A549 (cell line): ENCODE results near the gene PAPPA. TPM values are rescaled to one million over a fixed set of nuclear protein-coding genes. Genes with fewer than 3 reads are reported as not detected.

Experiments used
- ATAC-seq, 2 experiments: fragments of 200-7000 bp in 1 of 2; fragments of >200 bp in 1 of 2; cut with Nextera tagmentation in 1 of 2; cut with Tn5 transposase in 1 of 2; 3 replicates each; pipeline versions ENCODE4 v1.8.0 to v1.9.1; 2018 to 2020; ENCODE audit warnings: mild to moderate bottlenecking in 1 of 2, moderate library complexity in 1 of 2
- CTCF ChIA-PET: fragments of 300-600 bp; sonication (Branson Sonifier 250); formaldehyde crosslinking; extraction: SDS; loops from one replicate; lab custom pipeline; 2021; ENCODE audit warnings: antibody characterized with exemption, inconsistent platforms; lab: Yijun Ruan, JAX
- POLR2A ChIA-PET: fragments of 350-600 bp; formaldehyde crosslinking; extraction: SDS; loops from one replicate; lab custom pipeline; 2021; ENCODE audit warnings: antibody characterized with exemption, inconsistent platforms; lab: Yijun Ruan, JAX
- DNase-seq, 2 experiments: peaks; one replicate each; pipeline versions ENCODE4 v3.0.0 to v3.0.0-alpha.2; 2011 to 2016; ENCODE audit warnings: low read depth in 1 of 2, low spot score in 1 of 2
- FAIRE-seq: peaks from 2 replicates; lab custom pipeline; 2011; peaks lifted over from hg19 to GRCh38; lab: Jason Lieb, UNC
- H3K27ac ChIP-seq, 2 experiments: fragments of >200 bp; sonication (Bioruptor Twin); formaldehyde crosslinking; 3 replicates each; pipeline ENCODE4 v1.5.1; 2016 to 2017
- H3K4me1 ChIP-seq: fragments of >200 bp; sonication (Bioruptor Twin); formaldehyde crosslinking; 3 replicates; pipeline ENCODE4 v1.6.1; 2016
- H3K4me2 ChIP-seq: fragments of >200 bp; sonication (Bioruptor Twin); formaldehyde crosslinking; 3 replicates; pipeline ENCODE4 v1.6.1; 2016
- H3K4me3 ChIP-seq: fragments of >200 bp; sonication (Bioruptor Twin); formaldehyde crosslinking; 3 replicates; pipeline ENCODE4 v1.5.1; 2016
- H3K9me3 ChIP-seq: fragments of >200 bp; sonication (Bioruptor Twin); formaldehyde crosslinking; 3 replicates; pipeline ENCODE4 v1.6.1; 2016
- BCL3 ChIP-seq: fragments of >200 bp; sonication (Bioruptor Twin); formaldehyde crosslinking; IDR thresholded peaks from 3 replicates; pipeline ENCODE4 v1.6.1; 2016
- BHLHE40 ChIP-seq: IDR thresholded peaks from 2 replicates; pipeline ENCODE4 v1.6.1; 2012; ENCODE audit warnings: low read depth, low read length, inconsistent platforms
- CBX8 ChIP-seq: fragments of 200-600 bp; sonication (generic); IDR thresholded peaks from 2 replicates; pipeline ENCODE4 v1.6.1; 2016
- EHMT2 ChIP-seq: fragments of 200-600 bp; sonication (generic); IDR thresholded peaks from 2 replicates; pipeline ENCODE4 v1.6.1; 2016; ENCODE audit warnings: antibody characterized with exemption, low read depth, mild to moderate bottlenecking, moderate library complexity
- ELK1 ChIP-seq: fragments of 150-350 bp; IDR thresholded peaks from 2 replicates; pipeline ENCODE4 v1.6.1; 2014; ENCODE audit warnings: low read depth, mild to moderate bottlenecking, low read length
- HOXB13 ChIP-seq: fragments of 250-450 bp; sonication (Bioruptor Pico); IDR thresholded peaks from 2 replicates; pipeline ENCODE4 v1.5.0; 2020; ENCODE audit warnings: low read depth, mild to moderate bottlenecking, moderate library complexity
- JUNB ChIP-seq: fragments of >200 bp; sonication (Bioruptor Twin); formaldehyde crosslinking; IDR thresholded peaks from 2 replicates; pipeline ENCODE4 v1.6.1; 2016
- KDM1A ChIP-seq: fragments of 200-600 bp; sonication (generic); IDR thresholded peaks from 2 replicates; pipeline ENCODE4 v1.6.1; 2016; ENCODE audit warnings: low read depth, mild to moderate bottlenecking
- MAFK ChIP-seq: fragments of 450-650 bp; IDR thresholded peaks from 2 replicates; pipeline ENCODE4 v1.6.1; 2014; ENCODE audit not compliant: partially characterized antibody
- MAX ChIP-seq: IDR thresholded peaks from 2 replicates; pipeline ENCODE4 v1.6.1; 2012
- MYC ChIP-seq: IDR thresholded peaks from 2 replicates; pipeline ENCODE4 v1.6.1; 2012; ENCODE audit warnings: mild to moderate bottlenecking, inconsistent platforms, low read length, improper control_type of control experiment, borderline replicate concordance
- NPAS2 ChIP-seq: fragments of 250-450 bp; sonication (Bioruptor Pico); IDR thresholded peaks from 2 replicates; pipeline ENCODE4 v1.8.0; 2022; ENCODE audit warnings: mild to moderate bottlenecking, moderate library complexity, borderline replicate concordance
- POLR2A ChIP-seq: IDR thresholded peaks from 2 replicates; pipeline ENCODE4 v1.6.1; 2012; ENCODE audit warnings: mild to moderate bottlenecking, low read length
- POLR2AphosphoS2 ChIP-seq: conservative IDR thresholded peaks from 2 replicates; pipeline ENCODE4 v1.6.1; 2012; ENCODE audit warnings: low read length, improper control_type of control experiment, inconsistent platforms
- RAD21 ChIP-seq, 2 experiments: fragments of >200 bp in 1 of 2; sonication (Bioruptor Twin) in 1 of 2; formaldehyde crosslinking in 1 of 2; IDR thresholded peaks in 1 of 2; conservative IDR thresholded peaks in 1 of 2; 2 replicates in 1 of 2; 3 replicates in 1 of 2; pipeline ENCODE4 v1.6.1; 2012 to 2018; ENCODE audit warnings: inconsistent platforms in 1 of 2
- RARB ChIP-seq: fragments of 250-450 bp; sonication (Bioruptor Pico); IDR thresholded peaks from 2 replicates; pipeline ENCODE4 v1.8.0; 2021; ENCODE audit warnings: mild to moderate bottlenecking, moderate library complexity
- RCOR1 ChIP-seq: fragments of 150-350 bp; IDR thresholded peaks from 2 replicates; pipeline ENCODE4 v1.6.1; 2014; ENCODE audit warnings: antibody characterized with exemption, low read length, low read depth
- RFX5 ChIP-seq: fragments of 450-650 bp; IDR thresholded peaks from 2 replicates; pipeline ENCODE4 v1.7.1; 2014; ENCODE audit warnings: antibody characterized with exemption, mild to moderate bottlenecking, moderate library complexity
- RNF2 ChIP-seq: fragments of 200-600 bp; sonication (generic); IDR thresholded peaks from 2 replicates; pipeline ENCODE4 v1.6.1; 2016; ENCODE audit warnings: low read depth, mild to moderate bottlenecking, antibody characterized with exemption, moderate library complexity, borderline replicate concordance
- TFCP2L1 ChIP-seq: fragments of 250-450 bp; sonication (Bioruptor Pico); IDR thresholded peaks from 2 replicates; pipeline ENCODE4 v1.5.0; 2021; ENCODE audit warnings: mild to moderate bottlenecking
- ZC3H11A ChIP-seq: fragments of 450-650 bp; IDR thresholded peaks from 2 replicates; pipeline ENCODE4 v1.6.1; 2014; ENCODE audit warnings: antibody characterized with exemption, mild to moderate bottlenecking
- ZFP36 ChIP-seq: fragments of 450-650 bp; IDR thresholded peaks from 2 replicates; pipeline ENCODE4 v1.6.1; 2014; ENCODE audit warnings: borderline replicate concordance; ENCODE audit not compliant: partially characterized antibody
- ZNF302 ChIP-seq: fragments of 250-450 bp; sonication (Bioruptor Pico); IDR thresholded peaks from 2 replicates; pipeline ENCODE4 v1.9.0; 2021; ENCODE audit warnings: inconsistent platforms, mild to moderate bottlenecking, moderate library complexity
- WGBS: methylation state at CpG from one replicate; pipeline ENCODE4 v1.1.6; 2017; ENCODE audit errors: missing lambda C conversion rate; 5-methylcytosine and 5-hydroxymethylcytosine counted together
- polyA plus RNA-seq, 4 experiments: library from polyadenylated mRNA; depleted of rRNA in 3 of 4; stranded (reverse); fragments of >200 nt; fragmentation: RNase III in 1 of 4; extraction: RNeasy Plus Mini Kit Qiagen cat#74134 plus additional on column Dnase treatment in 1 of 4; gene quantifications; 2 replicates in 3 of 4; 3 replicates in 1 of 4; pipeline ENCODE4 v1.2.3, GENCODE V29; 2011 to 2017
- TF ChIP-seq, protein P1 (sequence below): fragments of 250-450 bp; sonication (Bioruptor Pico); IDR thresholded peaks from 2 replicates; pipeline ENCODE4 v1.5.0; 2020; ENCODE audit warnings: low read depth, mild to moderate bottlenecking, moderate library complexity
- TF ChIP-seq, protein P2 (sequence below): fragments of >200 bp; sonication (Bioruptor Twin); formaldehyde crosslinking; IDR thresholded peaks from 2 replicates; pipeline ENCODE4 v1.6.1; 2016

The PAPPA gene
- polyA plus RNA-seq, 2 of the 4 experiments (the other 2 are of a cell fraction) = 40.0 to 127 TPM

DNA sequence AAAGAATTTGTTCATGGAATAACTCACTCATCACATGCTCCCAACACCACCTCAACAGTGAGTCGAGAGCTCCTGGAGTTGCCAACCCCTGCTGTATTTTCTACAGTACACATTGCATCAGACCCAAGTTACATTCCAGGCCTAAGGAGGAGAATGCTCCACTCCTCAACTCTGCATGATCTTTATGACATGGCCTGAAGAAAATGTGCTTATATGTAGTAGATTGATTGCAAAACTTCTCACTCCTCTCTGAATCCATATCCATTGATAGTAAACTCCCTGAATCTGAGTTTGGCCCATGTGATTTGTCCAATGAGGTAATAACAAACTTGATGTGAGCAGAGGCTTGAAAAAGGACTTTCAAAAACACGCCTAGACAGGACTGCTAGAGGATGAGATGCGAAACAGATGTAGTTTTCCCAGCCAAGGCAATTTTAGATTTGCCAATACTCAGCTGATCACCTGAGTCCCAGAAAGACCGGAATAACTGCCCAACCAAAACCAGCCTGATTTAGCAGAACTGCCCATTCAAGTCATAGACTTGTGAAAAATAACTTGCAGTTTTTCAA, 29.0 kb upstream of the PAPPA start:
- ChIA-PET POLR2A (interaction anchor here (0.6 kb wide), 1 partner anchor 180 kb away, joined by 3 read pairs; no protein-coding TSS in a partner anchor), CTCF (no interaction called here)
- ATAC-seq (no peak), DNase-seq (no peak), FAIRE-seq (no peak)
- H3K4me3 ChIP-seq = no peak overlapping the region
- H3K27ac ChIP-seq = peak overlapping the region in 1 of 2 experiments; percentile 32; a peak in 2 of 6 replicates
- no peak overlapping the region for H3K4me2 ChIP-seq
- H3K9me3 ChIP-seq = no peaks in the 10 kb centered on the region; the same call in 2 of the 3 replicates
- TF ChIP-seq MAX = no peak
- TF ChIP-seq HOXB13 (CRISPR knock-in tag) = no peak
- TF ChIP-seq RFX5 = no peak
- TF ChIP-seq BHLHE40 = no peak
- TF ChIP-seq POLR2A = no peak
- TF ChIP-seq, protein P1, sequence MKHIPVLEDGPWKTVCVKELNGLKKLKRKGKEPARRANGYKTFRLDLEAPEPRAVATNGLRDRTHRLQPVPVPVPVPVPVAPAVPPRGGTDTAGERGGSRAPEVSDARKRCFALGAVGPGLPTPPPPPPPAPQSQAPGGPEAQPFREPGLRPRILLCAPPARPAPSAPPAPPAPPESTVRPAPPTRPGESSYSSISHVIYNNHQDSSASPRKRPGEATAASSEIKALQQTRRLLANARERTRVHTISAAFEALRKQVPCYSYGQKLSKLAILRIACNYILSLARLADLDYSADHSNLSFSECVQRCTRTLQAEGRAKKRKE (CRISPR knock-in tag) = no peak
- TF ChIP-seq CBX8 = no peak
- no peak for TF ChIP-seq RCOR1
- TF ChIP-seq TFCP2L1 (CRISPR knock-in tag) = no peak
- TF ChIP-seq ZNF302 (CRISPR knock-in tag) = no peak
- no peaks in the 10 kb centered on the region for H3K4me1 ChIP-seq
- WGBS = 79% methylated on average over 4 of the region's 4 CpGs

- no peak overlapping the region for H3K27ac ChIP-seq
- CTCF ChIA-PET = no interaction called here
- TF ChIP-seq POLR2A = no peak
- TF ChIP-seq, protein P2, sequence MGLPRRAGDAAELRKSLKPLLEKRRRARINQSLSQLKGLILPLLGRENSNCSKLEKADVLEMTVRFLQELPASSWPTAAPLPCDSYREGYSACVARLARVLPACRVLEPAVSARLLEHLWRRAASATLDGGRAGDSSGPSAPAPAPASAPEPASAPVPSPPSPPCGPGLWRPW = no peak
- TF ChIP-seq KDM1A = no peak
- TF ChIP-seq RARB (CRISPR knock-in tag) = no peak
- TF ChIP-seq ZC3H11A = no peak
- TF ChIP-seq RAD21 (conservative IDR thresholded peaks at IDR 0.05 in 1 of 2, IDR thresholded peaks at IDR 0.05 in 1 of 2) = no peak
- no peak for TF ChIP-seq MYC
- no peak for TF ChIP-seq RCOR1
- no peak for TF ChIP-seq BHLHE40
- TF ChIP-seq TFCP2L1 (CRISPR knock-in tag) = no peak
- no peak for TF ChIP-seq RNF2
- H3K4me2 ChIP-seq = no peak overlapping the region
- H3K4me3 ChIP-seq = no peak overlapping the region
- WGBS = 28% methylated on average over 2 of the region's 2 CpGs
- no peak for ATAC-seq
- H3K4me1 ChIP-seq = no peaks in the 10 kb centered on the region
- no peak for DNase-seq
- H3K9me3 ChIP-seq = peaks cover 15% of the 10 kb centered on the region; the same call in 2 of the 3 replicates
- no peak for FAIRE-seq
- POLR2A ChIA-PET = no interaction called here
Observed at GRCh38 chr9:116133163-116133562, 20.4 kb upstream of the PAPPA start.

DNA sequence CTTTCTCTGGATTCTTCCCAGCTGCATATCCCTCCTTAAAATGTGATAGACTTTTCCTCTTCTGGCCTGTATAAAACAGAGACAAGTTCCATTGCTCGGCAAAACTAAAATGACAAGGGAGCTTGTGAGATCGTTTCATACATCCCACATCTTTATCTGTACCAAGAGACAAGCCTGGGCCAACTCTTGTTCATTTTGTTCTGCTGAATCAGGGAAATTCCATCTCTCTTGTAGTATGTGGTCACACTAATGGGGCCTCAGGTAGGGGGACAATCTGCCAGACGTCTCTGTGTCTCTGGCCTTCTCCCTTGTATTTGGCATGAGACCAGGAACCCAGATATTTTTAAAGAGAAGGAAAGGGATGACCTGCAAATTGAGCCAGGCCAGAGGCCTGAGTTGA, 18.6 kb upstream of the PAPPA start:
- no peak overlapping the region for H3K4me3 ChIP-seq
- peak overlapping the region in 1 of 2 experiments; percentile 53; a peak in 3 of 6 replicates for H3K27ac ChIP-seq
- ATAC-seq (no peak), DNase-seq (no peak), FAIRE-seq (no peak)
- CTCF ChIA-PET = no interaction called here
- H3K9me3 ChIP-seq = peaks cover 15% of the 10 kb centered on the region; the same call in 2 of the 3 replicates
- H3K4me2 ChIP-seq = no peak overlapping the region
- POLR2A ChIA-PET = no interaction called here
- TF ChIP-seq EHMT2 (no peak), MAFK (peak; percentile 75)
- 59% methylated on average over 3 of the region's 3 CpGs for WGBS
- no peaks in the 10 kb centered on the region for H3K4me1 ChIP-seq

DNA sequence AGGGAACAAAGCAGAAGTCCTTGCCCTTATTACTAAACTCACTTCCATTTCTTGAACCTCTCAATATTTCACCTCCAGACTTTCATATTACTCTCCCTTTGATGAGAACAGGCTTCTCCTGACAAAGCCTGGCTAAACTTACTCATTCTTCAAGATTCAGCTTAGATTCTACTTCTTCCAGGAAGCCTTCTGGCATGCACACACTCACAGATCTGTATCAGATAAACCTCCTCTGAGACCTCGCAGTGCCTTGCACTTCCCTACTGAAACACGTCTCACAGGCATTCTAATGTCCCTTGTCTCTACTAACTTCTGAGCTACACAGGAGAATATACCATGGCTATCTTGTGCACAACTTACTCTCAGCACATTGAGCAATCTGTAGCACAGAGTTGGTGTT, 16.6 kb upstream of the PAPPA start:
- DNase-seq (no peak), ATAC-seq (no peak), FAIRE-seq (no peak)
- no peak for TF ChIP-seq JUNB
- TF ChIP-seq ELK1 = no peak
- TF ChIP-seq BCL3 = no peak
- no peak for TF ChIP-seq NPAS2 (CRISPR knock-in tag)
- no peak for TF ChIP-seq TFCP2L1 (CRISPR knock-in tag)
- no peak for TF ChIP-seq ZFP36
- no peak for TF ChIP-seq POLR2AphosphoS2
- CTCF ChIA-PET = interaction anchor here (0.9 kb wide), 1 partner anchor 545 kb away, joined by 3 read pairs; no protein-coding TSS in a partner anchor
- H3K4me1 ChIP-seq = no peaks in the 10 kb centered on the region
- no peak overlapping the region for H3K4me2 ChIP-seq
- peak overlapping the region in 1 of 2 experiments; percentile 10; a peak in 1 of 6 replicates for H3K27ac ChIP-seq
- POLR2A ChIA-PET = interaction anchor here (0.6 kb wide), 1 partner anchor 15 kb away, joined by 3 read pairs; no protein-coding TSS in a partner anchor
- H3K9me3 ChIP-seq = no peaks in the 10 kb centered on the region
- 93% methylated on average over 2 of the region's 2 CpGs for WGBS
- no peak overlapping the region for H3K4me3 ChIP-seq
